Measurements from ENCODE around the gene C1QTNF12. TPM values are rescaled to one million over a fixed set of nuclear protein-coding genes. Genes with fewer than 3 reads are reported as not detected.
"Not testable (repeated sequence)": the region's sequence is repeated elsewhere in the genome, so short reads cannot be mapped to it uniquely, and the experiment has no call there.

Gene C1QTNF12
- total RNA-seq, 1 donor from 2014 or later = 1.7 TPM

- H3K36me3 Mint-ChIP-seq (ENCODE audit: insufficient read depth) = peaks cover 17% of the 10 kb centered on the region
- H3K4me3 Mint-ChIP-seq (ENCODE audit: low read depth) = no peak overlapping the region
- no peaks in the 10 kb centered on the region for H3K4me1 Mint-ChIP-seq (ENCODE audit: low read depth)
- H3K9me3 Mint-ChIP-seq (ENCODE audit: low read depth) = no peaks in the 10 kb centered on the region
- H3K27ac Mint-ChIP-seq = no peak overlapping the region
- TF ChIP-seq CTCF (IDR thresholded peaks at IDR 0.05; ENCODE audit: unreplicated experiment) = no peak
- no peaks in the 10 kb centered on the region for H3K27me3 Mint-ChIP-seq
- no peak for DNase-seq (ENCODE audit: low spot score, unreplicated experiment)
Measured at GRCh38 chr1:1253314-1253713, 6.8 kb upstream of the C1QTNF12 start.

GRCh38 chr1:1250786-1251284, 4.3 kb upstream of the C1QTNF12 start:
- peaks cover 3% of the 10 kb centered on the region for H3K27me3 Mint-ChIP-seq
- H3K36me3 Mint-ChIP-seq (ENCODE audit: insufficient read depth) = peaks cover 10% of the 10 kb centered on the region
- no peak overlapping the region for H3K4me3 Mint-ChIP-seq (ENCODE audit: low read depth)
- no peak overlapping the region for H3K27ac Mint-ChIP-seq
- TF ChIP-seq CTCF (IDR thresholded peaks at IDR 0.05; ENCODE audit: unreplicated experiment) = no peak
- DNase-seq (ENCODE audit: low spot score, unreplicated experiment) = no peak
- H3K4me1 Mint-ChIP-seq (ENCODE audit: low read depth) = no peaks in the 10 kb centered on the region
- no peaks in the 10 kb centered on the region for H3K9me3 Mint-ChIP-seq (ENCODE audit: low read depth)

- not testable (repeated sequence) for DNase-seq (ENCODE audit: low spot score, unreplicated experiment); H3K27me3 Mint-ChIP-seq; H3K36me3 Mint-ChIP-seq (ENCODE audit: insufficient read depth); H3K4me1 Mint-ChIP-seq (ENCODE audit: low read depth); H3K9me3 Mint-ChIP-seq (ENCODE audit: low read depth); H3K4me3 Mint-ChIP-seq (ENCODE audit: low read depth)
- peak overlapping the region; percentile 37 for H3K27ac Mint-ChIP-seq
Measured at GRCh38 chr1:1248009-1248913, 1.7 kb upstream of the C1QTNF12 start.

- TF ChIP-seq CTCF (IDR thresholded peaks at IDR 0.05; ENCODE audit: unreplicated experiment) = no peak
- DNase-seq (ENCODE audit: low spot score, unreplicated experiment) = no peak
- Mint-ChIP-seq H3K4me3 (ENCODE audit: low read depth) (no peak overlapping the region), H3K4me1 (ENCODE audit: low read depth) (no peaks in the 10 kb centered on the region), H3K36me3 (ENCODE audit: insufficient read depth) (no peaks in the 10 kb centered on the region), H3K9me3 (ENCODE audit: low read depth) (no peaks in the 10 kb centered on the region), H3K27me3 (peaks cover 3% of the 10 kb centered on the region), H3K27ac (no peak overlapping the region)
Measured at GRCh38 chr1:1247341-1247913, 905 bp upstream of the C1QTNF12 start.

GRCh38 chr1:1245817-1246576, 525 bp downstream of the C1QTNF12 start:
- peaks cover 3% of the 10 kb centered on the region for H3K27me3 Mint-ChIP-seq
- H3K36me3 Mint-ChIP-seq (ENCODE audit: insufficient read depth) = no peaks in the 10 kb centered on the region
- no peak for DNase-seq (ENCODE audit: low spot score, unreplicated experiment)
- no peak for TF ChIP-seq CTCF (IDR thresholded peaks at IDR 0.05; ENCODE audit: unreplicated experiment)
- H3K9me3 Mint-ChIP-seq (ENCODE audit: low read depth) = no peaks in the 10 kb centered on the region
- no peak overlapping the region for H3K27ac Mint-ChIP-seq
- H3K4me3 Mint-ChIP-seq (ENCODE audit: low read depth) = no peak overlapping the region
- no peaks in the 10 kb centered on the region for H3K4me1 Mint-ChIP-seq (ENCODE audit: low read depth)

Data from progenitor cell of endocrine pancreas (in vitro differentiated cells).